ENCODE data around the gene EIF5AL1. TPM values are rescaled to one million over a fixed set of nuclear protein-coding genes. Genes with fewer than 3 reads are reported as not detected.

Gene EIF5AL1
- total and polyA plus RNA-seq, 9 of the 15 experiments (the other 6 are each of a cell fraction or from before 2014, with no cell fraction given): 0.03 to 3.4 (median 0.53) TPM; not detected in 1

GRCh38 chr10:79488870-79489269, 23.5 kb upstream of the EIF5AL1 start (continued):
- peak; percentile 76 for TF ChIP-seq MGA (IDR thresholded peaks at IDR 0.05)
- TF ChIP-seq GMEB1 (CRISPR knock-in tag; IDR thresholded peaks at IDR 0.05): no peak
- TF ChIP-seq ZNF589 (CRISPR knock-in tag; IDR thresholded peaks at IDR 0.05; ENCODE audit: low read depth): peak; percentile 65; the same call in 1 of the 2 replicates
- no peak for TF ChIP-seq NR4A1 (CRISPR knock-in tag; IDR thresholded peaks at IDR 0.05)
- no peak for TF ChIP-seq NR4A1 (tag; IDR thresholded peaks at IDR 0.05)
- TF ChIP-seq ZNF224 (CRISPR knock-in tag; IDR thresholded peaks at IDR 0.05): no peak
- peak; percentile 61 for TF ChIP-seq TFE3 (CRISPR knock-in tag; IDR thresholded peaks at IDR 0.05)
- TF ChIP-seq HDAC6 (IDR thresholded peaks at IDR 0.05; ENCODE audit: low read depth, low read length): no peak
- TF ChIP-seq PKNOX1 (IDR thresholded peaks at IDR 0.05): peak; percentile 94
- TF ChIP-seq ZFX (CRISPR knock-in tag; IDR thresholded peaks at IDR 0.05): no peak
- no peak for TF ChIP-seq MCM3 (IDR thresholded peaks at IDR 0.05)
